OCI-LY3 (cell line): Measurements from ENCODE around the gene TECR.

Experiments used
- H2AFZ ChIP-seq: fragments of 200-600, 300-600 bp; shearing (Covaris generic); 2 replicates; pipeline ENCODE4 v1.6.0; 2014; ENCODE audit warnings: antibody characterized with exemption, low read depth, low read length
- H3K27ac ChIP-seq: fragments of 200-600, 300-600 bp; sonication (generic); 2 replicates; pipeline ENCODE4 v1.5.1; 2014; ENCODE audit warnings: mild to moderate bottlenecking, low read length, moderate library complexity, mixed read lengths
- H3K27me3 ChIP-seq: fragments of 200-600, 300-600 bp; sonication (generic); 2 replicates; pipeline ENCODE4 v1.6.1; 2014; ENCODE audit warnings: low read depth, low read length, mixed read lengths
- H3K36me3 ChIP-seq: fragments of 200-600, 300-600 bp; sonication (generic); replicated peaks from 2 replicates; pipeline ENCODE3; 2014; ENCODE audit warnings: low read depth, low read length, mixed read lengths
- H3K4me1 ChIP-seq: fragments of 300-600, 200-600 bp; sonication (generic); 2 replicates; pipeline ENCODE4 v1.6.1; 2014; ENCODE audit warnings: low read length, mixed read lengths
- H3K4me2 ChIP-seq: fragments of 200-600, 300-600 bp; sonication (generic); 2 replicates; pipeline ENCODE4 v1.6.1; 2014; ENCODE audit warnings: low read length, mixed read lengths
- H3K4me3 ChIP-seq: fragments of 300-600, 200-600 bp; sonication (generic); 2 replicates; pipeline ENCODE4 v1.5.1; 2014; ENCODE audit warnings: antibody characterized with exemption, mild to moderate bottlenecking, low read length, moderate library complexity
- H3K79me2 ChIP-seq: fragments of 300-600, 200-600 bp; shearing (Covaris generic); 2 replicates; pipeline ENCODE4 v1.6.1; 2014; ENCODE audit warnings: mild to moderate bottlenecking, low read length, mixed read lengths
- H3K9ac ChIP-seq: fragments of 300-600, 200-600 bp; shearing (Covaris generic); 2 replicates; pipeline ENCODE4 v1.6.0; 2014; ENCODE audit warnings: mild to moderate bottlenecking, low read length, moderate library complexity
- H3K9me3 ChIP-seq: fragments of 200-600, 300-600 bp; shearing (Covaris generic); 2 replicates; pipeline ENCODE4 v1.6.1; 2014; ENCODE audit warnings: low read length, mixed read lengths; ENCODE audit not compliant: insufficient read depth
- H4K20me1 ChIP-seq: fragments of 200-600, 300-600 bp; sonication (generic); 2 replicates; pipeline ENCODE4 v1.6.1; 2016; ENCODE audit warnings: low read length, mixed read lengths; ENCODE audit not compliant: insufficient read depth
- EZH2phosphoT487 ChIP-seq: fragments of 200-600 bp; shearing (Covaris generic); IDR thresholded peaks from 2 replicates; pipeline ENCODE4 v1.6.1; 2018; ENCODE audit warnings: antibody characterized with exemption, mixed run types, low read depth
- TF ChIP-seq, protein P1 (sequence below): fragments of 200-600, 300-600 bp; sonication (generic); IDR thresholded peaks from 2 replicates; pipeline ENCODE4 v1.5.1; 2014; ENCODE audit warnings: antibody characterized with exemption, low read length, low read depth

Gene TECR

DNA sequence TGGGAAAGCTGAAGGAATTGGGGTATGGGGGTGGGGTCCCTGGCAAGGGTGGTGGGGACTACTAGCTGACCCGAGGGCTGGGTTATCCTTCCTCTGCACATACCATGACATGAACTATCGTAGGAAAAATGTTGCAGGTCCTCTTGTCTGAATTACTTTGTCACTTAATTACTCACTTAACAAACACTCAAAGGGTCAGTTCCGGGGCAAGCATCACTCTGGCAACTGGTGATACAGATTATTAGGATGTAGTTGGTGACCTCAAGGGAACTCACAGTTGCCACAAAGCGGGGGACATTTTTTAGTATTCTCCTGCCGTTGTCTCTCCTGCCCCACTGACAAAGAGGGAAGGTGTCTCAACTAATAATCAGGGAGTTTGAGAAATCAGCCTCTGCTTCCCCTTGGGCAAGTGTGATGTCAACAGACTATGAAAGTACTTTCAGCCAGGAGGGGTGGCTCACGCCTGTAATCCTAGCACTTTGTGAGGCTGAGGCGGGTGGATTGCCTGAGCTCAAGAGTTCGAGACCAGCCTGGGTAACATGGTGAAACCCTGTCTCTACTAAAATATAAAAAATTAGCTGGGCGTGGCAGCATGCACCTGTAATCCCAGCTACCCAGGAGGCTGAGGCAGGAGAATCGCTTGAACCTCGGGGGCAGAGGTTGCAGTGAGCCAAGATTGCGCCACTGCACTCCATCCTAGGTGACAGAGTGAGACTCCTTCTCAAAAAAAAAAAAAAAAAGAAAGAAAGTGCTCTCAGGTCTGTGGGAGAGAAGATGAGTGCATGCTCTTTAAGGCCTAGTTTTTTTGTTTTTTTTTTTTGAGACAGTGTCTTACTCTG, 21.5 kb upstream of the TECR start:
- H3K9me3 ChIP-seq = no peaks in the 10 kb centered on the region
- H4K20me1 ChIP-seq = no peaks in the 10 kb centered on the region
- H3K4me2 ChIP-seq = no peak overlapping the region
- no peak overlapping the region for H2AFZ ChIP-seq
- H3K9ac ChIP-seq = no peak overlapping the region
- no peak for TF ChIP-seq EZH2phosphoT487
- TF ChIP-seq, protein P1, sequence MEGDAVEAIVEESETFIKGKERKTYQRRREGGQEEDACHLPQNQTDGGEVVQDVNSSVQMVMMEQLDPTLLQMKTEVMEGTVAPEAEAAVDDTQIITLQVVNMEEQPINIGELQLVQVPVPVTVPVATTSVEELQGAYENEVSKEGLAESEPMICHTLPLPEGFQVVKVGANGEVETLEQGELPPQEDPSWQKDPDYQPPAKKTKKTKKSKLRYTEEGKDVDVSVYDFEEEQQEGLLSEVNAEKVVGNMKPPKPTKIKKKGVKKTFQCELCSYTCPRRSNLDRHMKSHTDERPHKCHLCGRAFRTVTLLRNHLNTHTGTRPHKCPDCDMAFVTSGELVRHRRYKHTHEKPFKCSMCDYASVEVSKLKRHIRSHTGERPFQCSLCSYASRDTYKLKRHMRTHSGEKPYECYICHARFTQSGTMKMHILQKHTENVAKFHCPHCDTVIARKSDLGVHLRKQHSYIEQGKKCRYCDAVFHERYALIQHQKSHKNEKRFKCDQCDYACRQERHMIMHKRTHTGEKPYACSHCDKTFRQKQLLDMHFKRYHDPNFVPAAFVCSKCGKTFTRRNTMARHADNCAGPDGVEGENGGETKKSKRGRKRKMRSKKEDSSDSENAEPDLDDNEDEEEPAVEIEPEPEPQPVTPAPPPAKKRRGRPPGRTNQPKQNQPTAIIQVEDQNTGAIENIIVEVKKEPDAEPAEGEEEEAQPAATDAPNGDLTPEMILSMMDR = no peak
- H3K36me3 ChIP-seq = peaks cover 4% of the 10 kb centered on the region
- no peak overlapping the region for H3K4me3 ChIP-seq
- H3K4me1 ChIP-seq = peaks cover 3% of the 10 kb centered on the region; the same call in 1 of the 2 replicates
- H3K27me3 ChIP-seq = no peaks in the 10 kb centered on the region
- H3K27ac ChIP-seq = no peak overlapping the region
- no peaks in the 10 kb centered on the region for H3K79me2 ChIP-seq

DNA sequence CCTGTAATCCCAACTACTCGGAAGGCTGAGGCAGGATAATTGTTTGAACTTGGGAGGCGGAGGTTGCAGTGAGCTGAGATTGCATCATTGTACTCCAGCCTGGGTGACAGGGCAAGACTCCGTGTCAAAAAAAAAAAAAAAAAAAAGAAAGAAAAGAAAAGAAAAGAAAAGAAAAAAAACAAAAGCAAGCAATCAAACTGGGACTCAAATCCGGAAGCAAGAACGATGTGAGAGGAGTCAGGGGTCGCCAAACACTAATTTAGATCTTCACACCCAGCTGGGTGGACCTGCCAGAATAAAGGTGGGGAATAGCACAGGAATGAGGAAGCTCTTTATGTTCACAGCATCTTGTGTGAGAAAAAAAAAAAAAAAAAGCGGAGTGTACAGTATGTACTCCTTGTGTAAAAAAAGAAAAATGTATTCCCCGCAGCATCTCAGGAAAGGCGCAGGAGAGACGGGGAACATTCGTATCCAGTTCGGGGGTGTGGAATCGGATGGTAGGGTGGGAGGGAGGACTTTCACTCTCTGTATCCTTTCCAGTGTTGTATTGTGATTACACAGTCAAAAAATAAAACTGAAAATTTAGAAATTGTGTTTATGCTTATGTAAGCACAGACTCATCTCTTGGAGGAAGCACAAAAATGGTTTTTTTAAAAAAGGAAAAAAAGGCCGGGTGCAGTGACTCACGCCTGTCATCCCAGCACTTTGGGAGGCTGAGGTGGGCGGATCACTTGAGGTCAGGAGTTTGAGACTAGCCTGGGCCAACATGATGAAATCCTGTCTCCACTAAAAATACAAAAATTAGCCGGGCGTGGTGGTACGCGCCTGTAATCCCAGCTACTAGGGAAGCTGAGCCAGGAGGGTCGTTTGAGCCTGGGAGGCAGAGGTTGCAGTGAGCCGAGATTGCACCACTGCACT, 18.8 kb upstream of the TECR start:
- Histone ChIP-seq H3K36me3 (peaks cover 23% of the 10 kb centered on the region), H3K27ac (no peak overlapping the region), H3K79me2 (peaks cover 5% of the 10 kb centered on the region), H4K20me1 (peaks cover 6% of the 10 kb centered on the region; the same call in 1 of the 2 replicates), H3K4me2 (no peak overlapping the region), H3K9me3 (no peaks in the 10 kb centered on the region), H3K27me3 (no peaks in the 10 kb centered on the region), H3K4me1 (peaks cover 2% of the 10 kb centered on the region; the same call in 1 of the 2 replicates), H2AFZ (no peak overlapping the region), H3K4me3 (no peak overlapping the region), H3K9ac (no peak overlapping the region)
- TF ChIP-seq, protein P1 = no peak
- no peak for TF ChIP-seq EZH2phosphoT487

DNA sequence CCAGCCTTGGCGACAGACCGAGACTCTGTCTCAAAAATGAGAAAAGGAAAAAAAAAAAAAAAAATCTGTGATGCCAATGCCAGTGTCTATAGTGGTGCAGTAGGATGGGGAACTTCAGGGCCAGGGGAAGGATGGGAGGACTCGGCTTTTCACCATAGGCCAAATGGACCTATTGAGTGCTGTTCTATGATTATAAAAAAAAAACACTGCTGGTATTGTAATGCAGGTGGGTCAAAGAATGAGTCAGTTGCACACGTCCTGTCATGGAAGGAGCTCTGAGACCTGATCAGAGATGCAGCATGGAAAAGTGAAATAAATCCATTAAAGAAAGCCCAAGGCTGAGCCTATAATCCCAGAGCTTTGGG, 18.2 kb upstream of the TECR start:
- TF ChIP-seq, protein P1 = no peak
- no peak for TF ChIP-seq EZH2phosphoT487
- Histone ChIP-seq H3K36me3 (peaks cover 29% of the 10 kb centered on the region), H4K20me1 (peaks cover 11% of the 10 kb centered on the region), H3K79me2 (peaks cover 12% of the 10 kb centered on the region), H3K9me3 (no peaks in the 10 kb centered on the region), H2AFZ (no peak overlapping the region), H3K4me2 (no peak overlapping the region), H3K27ac (no peak overlapping the region), H3K4me1 (no peaks in the 10 kb centered on the region; the same call in 1 of the 2 replicates), H3K4me3 (no peak overlapping the region), H3K27me3 (no peaks in the 10 kb centered on the region), H3K9ac (no peak overlapping the region)
